A549 (cell line): Measurements from ENCODE around the gene SLC12A7. TPM values are rescaled to one million over a fixed set of nuclear protein-coding genes. Genes with fewer than 3 reads are reported as not detected.
"Not testable (repeated sequence)": the region's sequence is repeated elsewhere in the genome, so short reads cannot be mapped to it uniquely, and the experiment has no call there.

Source experiments
- ATAC-seq, 2 experiments: fragments of 200-7000 bp in 1 of 2; fragments of >200 bp in 1 of 2; cut with Nextera tagmentation in 1 of 2; cut with Tn5 transposase in 1 of 2; 3 replicates each; pipeline versions ENCODE4 v1.8.0 to v1.9.1; 2018 to 2020; ENCODE audit warnings: mild to moderate bottlenecking in 1 of 2, moderate library complexity in 1 of 2
- CTCF ChIA-PET: fragments of 300-600 bp; sonication (Branson Sonifier 250); formaldehyde crosslinking; extraction: SDS; loops from one replicate; lab custom pipeline; 2021; ENCODE audit warnings: antibody characterized with exemption, inconsistent platforms; lab: Yijun Ruan, JAX
- POLR2A ChIA-PET: fragments of 350-600 bp; formaldehyde crosslinking; extraction: SDS; loops from one replicate; lab custom pipeline; 2021; ENCODE audit warnings: antibody characterized with exemption, inconsistent platforms; lab: Yijun Ruan, JAX
- DNase-seq, 2 experiments: peaks; one replicate each; pipeline versions ENCODE4 v3.0.0 to v3.0.0-alpha.2; 2011 to 2016; ENCODE audit warnings: low read depth in 1 of 2, low spot score in 1 of 2
- FAIRE-seq: peaks from 2 replicates; lab custom pipeline; 2011; peaks lifted over from hg19 to GRCh38; lab: Jason Lieb, UNC
- H3K27ac ChIP-seq, 2 experiments: fragments of >200 bp; sonication (Bioruptor Twin); formaldehyde crosslinking; 3 replicates each; pipeline ENCODE4 v1.5.1; 2016 to 2017
- H3K4me1 ChIP-seq: fragments of >200 bp; sonication (Bioruptor Twin); formaldehyde crosslinking; 3 replicates; pipeline ENCODE4 v1.6.1; 2016
- H3K4me2 ChIP-seq: fragments of >200 bp; sonication (Bioruptor Twin); formaldehyde crosslinking; 3 replicates; pipeline ENCODE4 v1.6.1; 2016
- H3K4me3 ChIP-seq: fragments of >200 bp; sonication (Bioruptor Twin); formaldehyde crosslinking; 3 replicates; pipeline ENCODE4 v1.5.1; 2016
- H3K9me3 ChIP-seq: fragments of >200 bp; sonication (Bioruptor Twin); formaldehyde crosslinking; 3 replicates; pipeline ENCODE4 v1.6.1; 2016
- CBX8 ChIP-seq: fragments of 200-600 bp; sonication (generic); IDR thresholded peaks from 2 replicates; pipeline ENCODE4 v1.6.1; 2016
- CEBPB ChIP-seq, 2 experiments: fragments of >200 bp in 1 of 2; sonication (Bioruptor Twin) in 1 of 2; formaldehyde crosslinking in 1 of 2; IDR thresholded peaks; 2 replicates each; pipeline ENCODE4 v1.6.1; 2012 to 2016
- CHD4 ChIP-seq: fragments of 200-600 bp; sonication (generic); IDR thresholded peaks from 2 replicates; pipeline ENCODE4 v1.6.1; 2016; ENCODE audit warnings: antibody characterized with exemption, mild to moderate bottlenecking, borderline replicate concordance
- CTCF ChIP-seq: fragments of >200 bp; sonication (Bioruptor Twin); formaldehyde crosslinking; IDR thresholded peaks from 3 replicates; pipeline ENCODE4 v1.5.1; 2016
- EHMT2 ChIP-seq: fragments of 200-600 bp; sonication (generic); IDR thresholded peaks from 2 replicates; pipeline ENCODE4 v1.6.1; 2016; ENCODE audit warnings: antibody characterized with exemption, low read depth, mild to moderate bottlenecking, moderate library complexity
- FOSB ChIP-seq: fragments of 250-450 bp; sonication (Bioruptor Pico); IDR thresholded peaks from 2 replicates; pipeline ENCODE4 v1.5.0; 2020; ENCODE audit warnings: mild to moderate bottlenecking, moderate library complexity
- HMGXB4 ChIP-seq: fragments of 250-450 bp; sonication (Bioruptor Pico); IDR thresholded peaks from 2 replicates; pipeline ENCODE4 v1.5.0; 2021; ENCODE audit warnings: mild to moderate bottlenecking, moderate library complexity, borderline replicate concordance
- HOXB13 ChIP-seq: fragments of 250-450 bp; sonication (Bioruptor Pico); IDR thresholded peaks from 2 replicates; pipeline ENCODE4 v1.5.0; 2020; ENCODE audit warnings: low read depth, mild to moderate bottlenecking, moderate library complexity
- JUNB ChIP-seq: fragments of >200 bp; sonication (Bioruptor Twin); formaldehyde crosslinking; IDR thresholded peaks from 2 replicates; pipeline ENCODE4 v1.6.1; 2016
- KDM1A ChIP-seq: fragments of 200-600 bp; sonication (generic); IDR thresholded peaks from 2 replicates; pipeline ENCODE4 v1.6.1; 2016; ENCODE audit warnings: low read depth, mild to moderate bottlenecking
- KDM5A ChIP-seq: fragments of 200-600 bp; sonication (generic); IDR thresholded peaks from 2 replicates; pipeline ENCODE4 v1.6.1; 2016; ENCODE audit warnings: antibody characterized with exemption, mild to moderate bottlenecking
- MAZ ChIP-seq: fragments of 150-350 bp; IDR thresholded peaks from 2 replicates; pipeline ENCODE4 v1.6.1; 2014; ENCODE audit warnings: antibody characterized with exemption, low read depth, low read length, borderline replicate concordance
- POLR2A ChIP-seq: IDR thresholded peaks from 2 replicates; pipeline ENCODE4 v1.6.1; 2012; ENCODE audit warnings: mild to moderate bottlenecking, low read length
- RAD21 ChIP-seq, 2 experiments: fragments of >200 bp in 1 of 2; sonication (Bioruptor Twin) in 1 of 2; formaldehyde crosslinking in 1 of 2; IDR thresholded peaks in 1 of 2; conservative IDR thresholded peaks in 1 of 2; 2 replicates in 1 of 2; 3 replicates in 1 of 2; pipeline ENCODE4 v1.6.1; 2012 to 2018; ENCODE audit warnings: inconsistent platforms in 1 of 2
- RARB ChIP-seq: fragments of 250-450 bp; sonication (Bioruptor Pico); IDR thresholded peaks from 2 replicates; pipeline ENCODE4 v1.8.0; 2021; ENCODE audit warnings: mild to moderate bottlenecking, moderate library complexity
- RCOR1 ChIP-seq: fragments of 150-350 bp; IDR thresholded peaks from 2 replicates; pipeline ENCODE4 v1.6.1; 2014; ENCODE audit warnings: antibody characterized with exemption, low read length, low read depth
- RNF2 ChIP-seq: fragments of 200-600 bp; sonication (generic); IDR thresholded peaks from 2 replicates; pipeline ENCODE4 v1.6.1; 2016; ENCODE audit warnings: low read depth, mild to moderate bottlenecking, antibody characterized with exemption, moderate library complexity, borderline replicate concordance
- SMC3 ChIP-seq: fragments of >200 bp; sonication (Bioruptor Twin); formaldehyde crosslinking; IDR thresholded peaks from 3 replicates; pipeline ENCODE4 v1.6.1; 2018; ENCODE audit warnings: inconsistent platforms
- TFCP2L1 ChIP-seq: fragments of 250-450 bp; sonication (Bioruptor Pico); IDR thresholded peaks from 2 replicates; pipeline ENCODE4 v1.5.0; 2021; ENCODE audit warnings: mild to moderate bottlenecking
- TP53 ChIP-seq: fragments of 250-450 bp; sonication (Bioruptor Pico); IDR thresholded peaks from 2 replicates; pipeline ENCODE4 v1.5.0; 2021; ENCODE audit warnings: mild to moderate bottlenecking, moderate library complexity
- ZC3H11A ChIP-seq: fragments of 450-650 bp; IDR thresholded peaks from 2 replicates; pipeline ENCODE4 v1.6.1; 2014; ENCODE audit warnings: antibody characterized with exemption, mild to moderate bottlenecking
- ZSCAN20 ChIP-seq: fragments of 250-450 bp; sonication (Bioruptor Pico); IDR thresholded peaks from 2 replicates; pipeline ENCODE4 v1.8.0; 2022; ENCODE audit warnings: mild to moderate bottlenecking, moderate library complexity
- WGBS: methylation state at CpG from one replicate; pipeline ENCODE4 v1.1.6; 2017; ENCODE audit errors: missing lambda C conversion rate; 5-methylcytosine and 5-hydroxymethylcytosine counted together
- polyA plus RNA-seq, 4 experiments: library from polyadenylated mRNA; depleted of rRNA in 3 of 4; stranded (reverse); fragments of >200 nt; fragmentation: RNase III in 1 of 4; extraction: RNeasy Plus Mini Kit Qiagen cat#74134 plus additional on column Dnase treatment in 1 of 4; gene quantifications; 2 replicates in 3 of 4; 3 replicates in 1 of 4; pipeline ENCODE4 v1.2.3, GENCODE V29; 2011 to 2017
- TF ChIP-seq, protein P1 (sequence below): IDR thresholded peaks from 2 replicates; pipeline ENCODE4 v1.6.1; 2012
- TF ChIP-seq, protein P2 (sequence below): IDR thresholded peaks from 2 replicates; pipeline ENCODE4 v1.6.1; 2012; ENCODE audit warnings: low read depth, borderline replicate concordance
- TF ChIP-seq, protein P3 (sequence below): fragments of 200-600 bp; sonication (generic); IDR thresholded peaks from 2 replicates; pipeline ENCODE4 v1.6.1; 2016; ENCODE audit warnings: antibody characterized with exemption, mild to moderate bottlenecking, moderate library complexity

Gene SLC12A7
- polyA plus RNA-seq, 2 of the 4 experiments (the other 2 are of a cell fraction): 11.2 to 22.5 TPM

DNA sequence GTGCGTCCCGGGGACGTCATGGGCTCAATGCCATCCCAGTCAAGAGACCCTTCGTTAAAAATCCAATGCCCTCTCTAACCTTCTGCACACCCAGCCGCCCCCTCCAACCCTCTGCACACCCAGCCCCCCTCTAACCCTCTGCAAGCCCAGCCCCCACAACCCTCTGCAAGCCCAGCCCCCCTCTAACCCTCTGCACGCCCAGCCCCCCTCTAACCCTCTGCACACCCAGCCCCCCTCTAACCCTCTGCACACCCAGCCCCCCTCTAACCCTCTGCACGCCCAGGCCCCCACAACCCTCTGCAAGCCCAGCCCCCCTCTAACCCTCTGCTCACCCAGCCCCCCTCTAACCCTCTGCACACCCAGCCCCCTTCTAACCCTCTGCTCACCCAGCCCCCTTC, 13.9 kb downstream of the SLC12A7 start:
- H3K4me2 ChIP-seq, DNase-seq, H3K4me3 ChIP-seq, H3K9me3 ChIP-seq, CTCF ChIA-PET, ATAC-seq, FAIRE-seq, POLR2A ChIA-PET: not testable (repeated sequence)
- WGBS: 75% methylated on average over 5 of the region's 7 CpGs
- H3K4me1 ChIP-seq: peaks cover 33% of the 10 kb centered on the region
- peak overlapping the region in 1 of 2 experiments; percentile 39; a peak in 1 of 6 replicates for H3K27ac ChIP-seq

GRCh38 chr5:1097381-1097987, 14.4 kb downstream of the SLC12A7 start:
- no peak for TF ChIP-seq RCOR1
- no peak for TF ChIP-seq KDM1A
- TF ChIP-seq RAD21 (conservative IDR thresholded peaks at IDR 0.05 in 1 of 2, IDR thresholded peaks at IDR 0.05 in 1 of 2): no peak
- TF ChIP-seq CHD4: no peak
- no peak for TF ChIP-seq POLR2A
- no peak for TF ChIP-seq JUNB
- no peak for TF ChIP-seq CBX8
- no peak for TF ChIP-seq EHMT2
- no peak for TF ChIP-seq RARB (CRISPR knock-in tag)
- no peak for TF ChIP-seq FOSB (CRISPR knock-in tag)
- no peak for TF ChIP-seq KDM5A
- no peak for TF ChIP-seq HMGXB4 (CRISPR knock-in tag)
- TF ChIP-seq SMC3: no peak
- TF ChIP-seq, protein P1, sequence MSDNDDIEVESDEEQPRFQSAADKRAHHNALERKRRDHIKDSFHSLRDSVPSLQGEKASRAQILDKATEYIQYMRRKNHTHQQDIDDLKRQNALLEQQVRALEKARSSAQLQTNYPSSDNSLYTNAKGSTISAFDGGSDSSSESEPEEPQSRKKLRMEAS: no peak
- no peak for TF ChIP-seq TFCP2L1 (CRISPR knock-in tag)
- TF ChIP-seq, protein P2, sequence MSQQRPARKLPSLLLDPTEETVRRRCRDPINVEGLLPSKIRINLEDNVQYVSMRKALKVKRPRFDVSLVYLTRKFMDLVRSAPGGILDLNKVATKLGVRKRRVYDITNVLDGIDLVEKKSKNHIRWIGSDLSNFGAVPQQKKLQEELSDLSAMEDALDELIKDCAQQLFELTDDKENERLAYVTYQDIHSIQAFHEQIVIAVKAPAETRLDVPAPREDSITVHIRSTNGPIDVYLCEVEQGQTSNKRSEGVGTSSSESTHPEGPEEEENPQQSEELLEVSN: no peak
- H3K4me3 ChIP-seq: no peak overlapping the region
- ATAC-seq (no peak), FAIRE-seq (no peak), DNase-seq (no peak)
- H3K4me2 ChIP-seq: no peak overlapping the region
- H3K4me1 ChIP-seq: peaks cover 28% of the 10 kb centered on the region
- CTCF ChIA-PET: no interaction called here
- no peaks in the 10 kb centered on the region for H3K9me3 ChIP-seq
- WGBS: 89% methylated on average over 22 of the region's 22 CpGs
- H3K27ac ChIP-seq: no peak overlapping the region; a peak in 1 of 6 replicates
- POLR2A ChIA-PET: no interaction called here

DNA sequence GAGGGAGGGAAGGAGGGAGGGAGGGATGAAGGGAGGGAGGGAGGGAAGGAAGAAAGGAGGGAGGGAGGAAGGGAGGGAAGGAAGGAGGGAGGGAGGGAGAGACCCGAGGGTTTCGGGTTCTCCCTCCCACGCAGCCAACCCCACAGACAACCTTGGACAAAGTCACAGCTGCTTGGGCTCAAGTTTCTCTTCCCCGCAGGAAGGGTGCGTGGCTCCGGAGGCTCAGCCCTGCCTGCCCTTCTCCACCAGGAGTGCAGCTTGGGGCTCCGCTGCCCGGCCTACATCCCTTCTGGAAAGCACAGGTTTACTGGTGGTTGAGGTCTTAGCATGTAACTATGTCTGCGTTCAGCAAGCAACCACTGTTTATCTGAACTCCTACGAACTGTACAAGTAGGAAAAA, 15.0 kb downstream of the SLC12A7 start:
- no peak overlapping the region for H3K4me2 ChIP-seq
- H3K4me3 ChIP-seq: no peak overlapping the region
- ATAC-seq (no peak), FAIRE-seq (no peak), DNase-seq (no peak)
- no peak overlapping the region for H3K27ac ChIP-seq
- POLR2A ChIA-PET: no interaction called here
- 84% methylated on average over 10 of the region's 10 CpGs for WGBS
- no peaks in the 10 kb centered on the region for H3K9me3 ChIP-seq
- peaks cover 26% of the 10 kb centered on the region for H3K4me1 ChIP-seq
- CTCF ChIA-PET: no interaction called here
- TF ChIP-seq EHMT2 (no peak), KDM1A (no peak), HOXB13 (CRISPR knock-in tag) (no peak), POLR2A (no peak), RNF2 (no peak), TP53 (CRISPR knock-in tag) (no peak), CTCF (no peak), SMC3 (no peak), ZSCAN20 (CRISPR knock-in tag) (no peak), MAZ (no peak), CHD4 (no peak), CBX8 (no peak), CEBPB (IDR thresholded peaks at IDR 0.05) (no peak), ZC3H11A (no peak), JUNB (no peak), RCOR1 (no peak)
- TF ChIP-seq, protein P1: no peak
- TF ChIP-seq, protein P3, sequence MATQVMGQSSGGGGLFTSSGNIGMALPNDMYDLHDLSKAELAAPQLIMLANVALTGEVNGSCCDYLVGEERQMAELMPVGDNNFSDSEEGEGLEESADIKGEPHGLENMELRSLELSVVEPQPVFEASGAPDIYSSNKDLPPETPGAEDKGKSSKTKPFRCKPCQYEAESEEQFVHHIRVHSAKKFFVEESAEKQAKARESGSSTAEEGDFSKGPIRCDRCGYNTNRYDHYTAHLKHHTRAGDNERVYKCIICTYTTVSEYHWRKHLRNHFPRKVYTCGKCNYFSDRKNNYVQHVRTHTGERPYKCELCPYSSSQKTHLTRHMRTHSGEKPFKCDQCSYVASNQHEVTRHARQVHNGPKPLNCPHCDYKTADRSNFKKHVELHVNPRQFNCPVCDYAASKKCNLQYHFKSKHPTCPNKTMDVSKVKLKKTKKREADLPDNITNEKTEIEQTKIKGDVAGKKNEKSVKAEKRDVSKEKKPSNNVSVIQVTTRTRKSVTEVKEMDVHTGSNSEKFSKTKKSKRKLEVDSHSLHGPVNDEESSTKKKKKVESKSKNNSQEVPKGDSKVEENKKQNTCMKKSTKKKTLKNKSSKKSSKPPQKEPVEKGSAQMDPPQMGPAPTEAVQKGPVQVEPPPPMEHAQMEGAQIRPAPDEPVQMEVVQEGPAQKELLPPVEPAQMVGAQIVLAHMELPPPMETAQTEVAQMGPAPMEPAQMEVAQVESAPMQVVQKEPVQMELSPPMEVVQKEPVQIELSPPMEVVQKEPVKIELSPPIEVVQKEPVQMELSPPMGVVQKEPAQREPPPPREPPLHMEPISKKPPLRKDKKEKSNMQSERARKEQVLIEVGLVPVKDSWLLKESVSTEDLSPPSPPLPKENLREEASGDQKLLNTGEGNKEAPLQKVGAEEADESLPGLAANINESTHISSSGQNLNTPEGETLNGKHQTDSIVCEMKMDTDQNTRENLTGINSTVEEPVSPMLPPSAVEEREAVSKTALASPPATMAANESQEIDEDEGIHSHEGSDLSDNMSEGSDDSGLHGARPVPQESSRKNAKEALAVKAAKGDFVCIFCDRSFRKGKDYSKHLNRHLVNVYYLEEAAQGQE: no peak
